Mesenchymal stem cell (in vitro differentiated cells and primary cell): ENCODE measurements around the gene CCDC63.
"Not testable (repeated sequence)": the region's sequence is repeated elsewhere in the genome, so short reads cannot be mapped to it uniquely, and the experiment has no call there.

Experiments
- DNase-seq: peaks from one replicate; pipeline ENCODE4 v3.0.0-alpha.2; 2013
- H2AFZ ChIP-seq: one replicate; pipeline ENCODE4 v1.6.1; 2013; ENCODE audit warnings: low read depth, mild to moderate bottlenecking, control low read depth, inconsistent platforms, low read length, moderate library complexity
- H2AK5ac ChIP-seq: 2 replicates; pipeline ENCODE4 v1.6.1; 2013; ENCODE audit warnings: low read length, moderate library complexity, mild to moderate bottlenecking, inconsistent platforms; ENCODE audit not compliant: severe bottlenecking
- H2BK120ac ChIP-seq: one replicate; pipeline ENCODE4 v1.6.1; 2013; ENCODE audit warnings: low read depth, mild to moderate bottlenecking, inconsistent platforms, low read length, moderate library complexity
- H2BK12ac ChIP-seq, 2 experiments: one replicate each; pipeline ENCODE4 v1.6.1; 2013; ENCODE audit warnings: inconsistent platforms in 2 of 2, low read length in 2 of 2, mild to moderate bottlenecking in 2 of 2, moderate library complexity in 2 of 2, control low read depth in 1 of 2
- H2BK15ac ChIP-seq: one replicate; pipeline ENCODE4 v1.6.1; 2013; ENCODE audit warnings: mild to moderate bottlenecking, low read depth, inconsistent platforms; ENCODE audit not compliant: poor library complexity, severe bottlenecking
- H2BK5ac ChIP-seq: 2 replicates; pipeline ENCODE4 v1.6.1; 2013; ENCODE audit warnings: low read depth, mild to moderate bottlenecking, low read length, control low read depth, inconsistent platforms; ENCODE audit not compliant: poor library complexity, severe bottlenecking
- H3K14ac ChIP-seq, 2 experiments: one replicate each; pipeline ENCODE4 v1.6.1; 2013; ENCODE audit warnings: inconsistent platforms in 2 of 2, low read length in 2 of 2, control low read depth in 1 of 2, mild to moderate bottlenecking in 1 of 2, moderate library complexity in 1 of 2
- H3K18ac ChIP-seq, 2 experiments: one replicate each; pipeline ENCODE4 v1.6.1; 2013; ENCODE audit warnings: inconsistent platforms in 2 of 2, low read length in 2 of 2, control low read depth in 1 of 2, low read depth in 1 of 2, mild to moderate bottlenecking in 1 of 2
- H3K23ac ChIP-seq, 2 experiments: one replicate each; pipeline ENCODE4 v1.6.1; 2013; ENCODE audit warnings: inconsistent platforms in 2 of 2, low read length in 2 of 2, mild to moderate bottlenecking in 2 of 2, moderate library complexity in 2 of 2, control low read depth in 1 of 2
- H3K27ac ChIP-seq: 2 replicates; pipeline ENCODE4 v1.5.1; 2013; ENCODE audit warnings: mild to moderate bottlenecking, moderate library complexity, low read length, control low read depth, inconsistent platforms; ENCODE audit not compliant: poor library complexity, severe bottlenecking
- H3K27me3 ChIP-seq, 2 experiments: 2 replicates each; pipeline versions ENCODE4 v1.6.1 to v1.7.0; 2013; ENCODE audit warnings: low read length in 2 of 2, mild to moderate bottlenecking in 2 of 2, moderate library complexity in 2 of 2, control low read depth in 1 of 2, inconsistent platforms in 1 of 2; ENCODE audit not compliant: control insufficient read depth in 1 of 2, insufficient read depth in 1 of 2
- H3K36me3 ChIP-seq, 2 experiments: 2 replicates each; pipeline versions ENCODE4 v1.6.1 to v1.7.0; 2013; ENCODE audit warnings: low read length in 2 of 2, control low read depth in 1 of 2, inconsistent platforms in 1 of 2, low read depth in 1 of 2, mild to moderate bottlenecking in 1 of 2; ENCODE audit not compliant: insufficient read depth in 2 of 2, control insufficient read depth in 1 of 2
- H3K4ac ChIP-seq, 2 experiments: one replicate each; pipeline ENCODE4 v1.6.1; 2013; ENCODE audit warnings: inconsistent platforms in 2 of 2, low read length in 2 of 2, mild to moderate bottlenecking in 2 of 2, moderate library complexity in 2 of 2, control low read depth in 1 of 2, low read depth in 1 of 2
- H3K4me1 ChIP-seq: 2 replicates; pipeline ENCODE4 v1.6.1; 2013; ENCODE audit warnings: low read depth, low read length, control low read depth; ENCODE audit not compliant: control insufficient read depth, insufficient read depth
- H3K4me2 ChIP-seq: 2 replicates; pipeline ENCODE4 v1.6.1; 2013; ENCODE audit warnings: low read length, mild to moderate bottlenecking, inconsistent platforms; ENCODE audit not compliant: poor library complexity, severe bottlenecking
- H3K4me3 ChIP-seq, 2 experiments: 2 replicates each; pipeline versions ENCODE4 v1.5.1 to v1.7.0; 2013; ENCODE audit warnings: low read length in 2 of 2, mild to moderate bottlenecking in 2 of 2, control low read depth in 1 of 2, low read depth in 1 of 2; ENCODE audit not compliant: insufficient read depth in 1 of 2
- H3K79me1 ChIP-seq: replicated peaks from 2 replicates; pipeline ENCODE4 v1.6.1; 2013; ENCODE audit warnings: mild to moderate bottlenecking, control low read depth, low read length, inconsistent platforms; ENCODE audit not compliant: poor library complexity, severe bottlenecking
- H3K9ac ChIP-seq: 2 replicates; pipeline ENCODE4 v1.7.0; 2013; ENCODE audit warnings: mild to moderate bottlenecking, low read length, moderate library complexity
- H3K9me3 ChIP-seq: 2 replicates; pipeline ENCODE4 v1.7.0; 2013; ENCODE audit warnings: mild to moderate bottlenecking, low read length; ENCODE audit not compliant: control insufficient read depth
- H4K8ac ChIP-seq: one replicate; pipeline ENCODE4 v1.6.1; 2013; ENCODE audit warnings: inconsistent platforms, mild to moderate bottlenecking, low read length, moderate library complexity
- H4K91ac ChIP-seq: one replicate; pipeline ENCODE4 v1.6.1; 2013; ENCODE audit warnings: mild to moderate bottlenecking, low read length, inconsistent platforms
- WGBS: methylation state at CpG from one replicate; pipeline ENCODE4 v1.1.7; 2013; ENCODE audit warnings: mixed read lengths; 5-methylcytosine and 5-hydroxymethylcytosine counted together

CCDC63 gene

DNA sequence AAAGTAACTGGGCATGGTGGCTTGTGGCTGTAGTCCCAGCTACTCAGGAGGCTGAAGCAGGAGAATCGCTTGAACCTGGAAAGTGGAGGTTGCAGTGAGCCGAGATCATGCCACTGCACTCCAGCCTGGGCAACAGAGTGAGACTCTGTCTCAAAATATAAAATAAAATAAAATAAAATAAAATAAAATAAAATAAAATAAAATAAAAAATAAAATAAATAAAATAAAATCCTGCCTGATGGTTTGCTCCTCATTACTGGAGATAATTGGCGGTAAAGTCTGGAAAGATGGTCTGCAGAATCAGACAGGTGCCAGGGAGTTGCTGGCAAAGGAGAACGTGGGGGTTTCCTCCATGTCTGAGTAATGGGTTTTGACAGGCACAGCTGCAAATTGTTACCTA is 11.2 kb downstream of the CCDC63 start:
- H3K4me3 ChIP-seq, H2AFZ ChIP-seq, H3K4me2 ChIP-seq, H3K18ac ChIP-seq, H3K9me3 ChIP-seq, H3K9ac ChIP-seq, H4K91ac ChIP-seq, DNase-seq, H2BK15ac ChIP-seq, H3K4me1 ChIP-seq, H3K23ac ChIP-seq, H3K14ac ChIP-seq, H3K79me1 ChIP-seq, H3K27ac ChIP-seq, H2BK5ac ChIP-seq, H3K36me3 ChIP-seq, H4K8ac ChIP-seq, H2BK12ac ChIP-seq, H3K4ac ChIP-seq, H2AK5ac ChIP-seq, H2BK120ac ChIP-seq: not testable (repeated sequence)
- WGBS, result 97% methylated on average over 3 of the region's 4 CpGs
- peaks cover 0 to 23% of the 10 kb centered on the region in 2 experiments for H3K27me3 ChIP-seq

DNA sequence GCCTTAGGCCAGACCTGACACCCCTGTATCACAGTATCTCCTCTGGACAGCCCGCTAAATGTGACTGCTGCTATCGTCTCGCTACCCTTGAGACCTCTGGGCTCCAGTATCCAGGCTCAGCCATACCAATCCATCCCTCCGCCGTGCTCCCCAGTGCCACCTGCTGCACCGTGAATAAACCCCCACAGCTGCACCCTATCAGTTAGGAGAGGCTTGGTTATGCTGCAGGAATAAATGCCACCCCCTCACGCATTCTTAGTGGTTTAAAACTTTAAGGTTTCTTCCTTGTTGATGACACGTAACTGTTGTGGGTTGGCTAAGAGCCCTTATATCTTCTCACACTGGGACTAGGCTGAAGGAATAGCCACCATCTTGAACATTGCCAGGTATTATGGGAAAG is 12.1 kb downstream of the CCDC63 start:
- no peak for DNase-seq
- Histone ChIP-seq H3K23ac (no peak overlapping the region), H2BK5ac (no peak overlapping the region), H2BK15ac (no peak overlapping the region), H4K91ac (no peak overlapping the region), H3K4me3 (peak overlapping the region in 1 of 2 experiments; percentile 29), H3K14ac (no peak overlapping the region), H2BK120ac (no peak overlapping the region), H3K27me3 (peaks cover 0 to 15% of the 10 kb centered on the region in 2 experiments), H3K36me3 (no peaks in the 10 kb centered on the region), H2AK5ac (no peak overlapping the region), H3K27ac (no peak overlapping the region), H3K9me3 (no peaks in the 10 kb centered on the region), H3K18ac (no peak overlapping the region), H3K4me1 (no peaks in the 10 kb centered on the region), H4K8ac (no peak overlapping the region), H2AFZ (no peak overlapping the region), H3K4ac (no peak overlapping the region), H2BK12ac (no peak overlapping the region), H3K9ac (no peak overlapping the region), H3K4me2 (no peak overlapping the region), H3K79me1 (no peaks in the 10 kb centered on the region)
- 95% methylated on average over 8 of the region's 8 CpGs for WGBS

DNA sequence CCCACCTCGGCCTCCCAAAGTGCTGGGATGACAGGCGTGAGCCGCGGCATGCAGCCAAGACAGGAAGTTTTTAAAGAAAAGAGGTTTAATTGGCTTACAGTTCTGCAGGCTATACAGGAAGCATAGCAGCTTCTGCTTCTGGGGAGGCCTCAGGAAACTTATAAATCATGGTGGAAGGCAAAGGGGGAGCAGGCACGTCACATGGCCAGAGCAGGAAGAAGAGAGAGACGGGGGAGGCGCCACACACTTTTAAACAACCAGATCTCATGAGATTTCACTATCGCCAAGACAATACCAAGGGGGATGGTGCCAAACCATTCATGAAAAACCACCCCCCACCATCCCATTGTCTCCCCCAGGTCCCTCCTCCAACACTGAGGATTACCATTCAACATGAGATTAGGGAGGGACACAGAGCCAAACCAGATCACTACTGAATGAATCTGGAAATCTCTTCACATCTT is 14.1 kb downstream of the CCDC63 start:
- WGBS, result 37% methylated on average over 7 of the region's 8 CpGs
- H4K91ac ChIP-seq, result no peak overlapping the region
- no peak overlapping the region for H3K27ac ChIP-seq
- H2BK5ac ChIP-seq, result no peak overlapping the region
- no peak overlapping the region for H3K4me3 ChIP-seq
- no peak overlapping the region for H3K23ac ChIP-seq
- H3K4ac ChIP-seq, result no peak overlapping the region
- H2BK120ac ChIP-seq, result no peak overlapping the region
- H2BK15ac ChIP-seq, result no peak overlapping the region
- no peak overlapping the region for H3K14ac ChIP-seq
- H4K8ac ChIP-seq, result no peak overlapping the region
- no peak overlapping the region for H3K4me2 ChIP-seq
- no peak overlapping the region for H3K9ac ChIP-seq
- no peaks in the 10 kb centered on the region for H3K9me3 ChIP-seq
- no peaks in the 10 kb centered on the region for H3K4me1 ChIP-seq
- no peaks in the 10 kb centered on the region for H3K79me1 ChIP-seq
- H3K27me3 ChIP-seq, result peaks cover 0 to 32% of the 10 kb centered on the region in 2 experiments
- H2AK5ac ChIP-seq, result no peak overlapping the region
- H2AFZ ChIP-seq, result no peak overlapping the region
- H2BK12ac ChIP-seq, result no peak overlapping the region
- no peaks in the 10 kb centered on the region for H3K36me3 ChIP-seq
- DNase-seq, result peak; percentile 6
- H3K18ac ChIP-seq, result no peak overlapping the region

DNA sequence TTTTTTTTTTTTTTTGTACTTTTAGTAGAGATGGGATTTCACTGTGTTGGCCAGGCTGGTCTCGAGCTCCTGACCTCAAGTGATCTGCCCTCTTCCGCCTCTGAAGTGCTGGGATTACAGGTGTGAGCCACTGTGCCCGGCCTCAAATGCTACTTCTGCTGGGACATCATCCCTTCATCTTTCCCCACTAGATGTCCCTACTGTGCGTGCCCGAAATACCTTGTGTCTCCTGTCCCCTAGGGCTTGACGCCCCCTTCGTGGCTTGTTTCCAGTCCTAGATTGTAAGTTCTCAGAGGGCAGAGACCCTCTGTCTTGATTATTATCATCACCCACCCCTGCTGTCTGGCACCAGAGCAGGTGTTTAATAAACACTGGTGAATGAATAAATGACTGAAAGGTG is 14.9 kb downstream of the CCDC63 start:
- H3K27ac ChIP-seq, result no peak overlapping the region
- H3K4me2 ChIP-seq, result no peak overlapping the region
- H4K8ac ChIP-seq, result no peak overlapping the region
- H3K79me1 ChIP-seq, result no peaks in the 10 kb centered on the region
- no peak overlapping the region for H2BK5ac ChIP-seq
- no peak overlapping the region for H2AFZ ChIP-seq
- no peak overlapping the region for H3K9ac ChIP-seq
- H3K4me1 ChIP-seq, result no peaks in the 10 kb centered on the region
- no peak for DNase-seq
- no peak overlapping the region for H3K23ac ChIP-seq
- no peak overlapping the region for H2BK120ac ChIP-seq
- no peak overlapping the region for H3K4me3 ChIP-seq
- no peak overlapping the region for H3K4ac ChIP-seq
- H3K9me3 ChIP-seq, result no peaks in the 10 kb centered on the region
- no peak overlapping the region for H2BK15ac ChIP-seq
- no peak overlapping the region for H2BK12ac ChIP-seq
- H4K91ac ChIP-seq, result no peak overlapping the region
- no peak overlapping the region for H3K18ac ChIP-seq
- H2AK5ac ChIP-seq, result no peak overlapping the region
- no peak overlapping the region for H3K14ac ChIP-seq
- no peaks in the 10 kb centered on the region for H3K36me3 ChIP-seq
- peaks cover 0 to 34% of the 10 kb centered on the region in 2 experiments for H3K27me3 ChIP-seq
- WGBS, result 78% methylated on average over 7 of the region's 7 CpGs
